OCI-LY3 (cell line): Measurements from ENCODE around the gene KCNJ11.

ENCODE experiments used
- EZH2phosphoT487 ChIP-seq: fragments of 200-600 bp; shearing (Covaris generic); IDR thresholded peaks from 2 replicates; pipeline ENCODE4 v1.6.1; 2018; ENCODE audit warnings: antibody characterized with exemption, mixed run types, low read depth
- TF ChIP-seq, protein P1 (sequence below): fragments of 200-600, 300-600 bp; sonication (generic); IDR thresholded peaks from 2 replicates; pipeline ENCODE4 v1.5.1; 2014; ENCODE audit warnings: antibody characterized with exemption, low read length, low read depth

DNA sequence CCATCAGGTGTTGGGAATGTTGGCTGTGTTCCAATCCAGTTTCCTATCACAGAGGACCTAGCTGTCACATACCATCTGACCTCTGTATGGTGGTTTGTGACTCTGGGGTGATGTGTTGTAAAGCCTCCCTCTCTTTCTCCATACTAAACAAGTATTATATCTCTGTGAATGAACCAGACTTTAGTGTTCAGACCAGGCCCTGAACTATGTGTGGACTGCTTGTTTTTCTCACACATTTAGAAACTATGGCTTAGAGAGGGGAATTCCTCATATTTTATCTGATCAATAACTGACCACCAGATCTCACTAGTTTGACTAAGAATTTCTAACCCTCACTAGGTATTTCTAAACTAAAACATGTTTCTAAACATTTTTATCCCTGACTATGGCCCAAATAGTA lies 19.4 kb downstream of the KCNJ11 start:
- TF ChIP-seq, protein P1, sequence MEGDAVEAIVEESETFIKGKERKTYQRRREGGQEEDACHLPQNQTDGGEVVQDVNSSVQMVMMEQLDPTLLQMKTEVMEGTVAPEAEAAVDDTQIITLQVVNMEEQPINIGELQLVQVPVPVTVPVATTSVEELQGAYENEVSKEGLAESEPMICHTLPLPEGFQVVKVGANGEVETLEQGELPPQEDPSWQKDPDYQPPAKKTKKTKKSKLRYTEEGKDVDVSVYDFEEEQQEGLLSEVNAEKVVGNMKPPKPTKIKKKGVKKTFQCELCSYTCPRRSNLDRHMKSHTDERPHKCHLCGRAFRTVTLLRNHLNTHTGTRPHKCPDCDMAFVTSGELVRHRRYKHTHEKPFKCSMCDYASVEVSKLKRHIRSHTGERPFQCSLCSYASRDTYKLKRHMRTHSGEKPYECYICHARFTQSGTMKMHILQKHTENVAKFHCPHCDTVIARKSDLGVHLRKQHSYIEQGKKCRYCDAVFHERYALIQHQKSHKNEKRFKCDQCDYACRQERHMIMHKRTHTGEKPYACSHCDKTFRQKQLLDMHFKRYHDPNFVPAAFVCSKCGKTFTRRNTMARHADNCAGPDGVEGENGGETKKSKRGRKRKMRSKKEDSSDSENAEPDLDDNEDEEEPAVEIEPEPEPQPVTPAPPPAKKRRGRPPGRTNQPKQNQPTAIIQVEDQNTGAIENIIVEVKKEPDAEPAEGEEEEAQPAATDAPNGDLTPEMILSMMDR, result no peak
- TF ChIP-seq EZH2phosphoT487, result no peak
